ENCODE measurements around the gene CSMD2.

CSMD2 gene

GRCh38 chr1:33996281-33996680 lies 168.7 kb downstream of the CSMD2 start:
- DNase-seq (ENCODE audit: low read depth): no peak
- no peak overlapping the region for H3K4me3 ChIP-seq (ENCODE audit: low read depth, low read length)
- no peak for TF ChIP-seq CTCF (IDR thresholded peaks at IDR 0.05; ENCODE audit: control insufficient read depth, extremely low read depth, insufficient read depth)

GRCh38 chr1:33993301-33993700 lies 171.7 kb downstream of the CSMD2 start:
- TF ChIP-seq CTCF (IDR thresholded peaks at IDR 0.05; ENCODE audit: control insufficient read depth, extremely low read depth, insufficient read depth): no peak
- H3K4me3 ChIP-seq (ENCODE audit: low read depth, low read length): no peak overlapping the region
- no peak for DNase-seq (ENCODE audit: low read depth)

DNA sequence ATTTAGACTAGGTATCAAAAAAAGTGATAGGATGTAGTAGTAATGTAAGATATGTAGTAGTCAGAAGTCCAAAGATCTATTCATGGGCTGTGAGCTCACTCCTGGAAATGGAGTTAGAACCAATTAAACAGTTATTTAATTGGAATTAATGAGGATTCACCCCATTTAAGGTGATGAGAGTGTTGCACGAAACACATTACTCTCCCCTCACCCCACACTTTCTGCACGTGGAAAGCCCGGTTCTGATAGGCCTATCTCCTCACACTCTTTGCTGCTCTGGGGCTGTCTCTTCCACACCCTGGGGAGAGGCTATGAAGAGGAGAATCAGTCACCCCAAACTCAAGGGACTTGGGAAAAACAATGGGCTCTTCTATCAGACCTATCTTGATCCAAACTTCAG lies 174.7 kb downstream of the CSMD2 start:
- DNase-seq (ENCODE audit: low read depth): no peak
- no peak overlapping the region for H3K4me3 ChIP-seq (ENCODE audit: low read depth, low read length)
- TF ChIP-seq CTCF (IDR thresholded peaks at IDR 0.05; ENCODE audit: control insufficient read depth, extremely low read depth, insufficient read depth): no peak

GRCh38 chr1:33988161-33988560 lies 176.9 kb downstream of the CSMD2 start:
- TF ChIP-seq CTCF (IDR thresholded peaks at IDR 0.05; ENCODE audit: control insufficient read depth, extremely low read depth, insufficient read depth): no peak
- no peak for DNase-seq (ENCODE audit: low read depth)
- no peak overlapping the region for H3K4me3 ChIP-seq (ENCODE audit: low read depth, low read length)

GRCh38 chr1:33986390-33987095 lies 178.5 kb downstream of the CSMD2 start:
- no peak overlapping the region for H3K4me3 ChIP-seq (ENCODE audit: low read depth, low read length)
- DNase-seq (ENCODE audit: low read depth): peak; percentile 31
- no peak for TF ChIP-seq CTCF (IDR thresholded peaks at IDR 0.05; ENCODE audit: control insufficient read depth, extremely low read depth, insufficient read depth)

DNA sequence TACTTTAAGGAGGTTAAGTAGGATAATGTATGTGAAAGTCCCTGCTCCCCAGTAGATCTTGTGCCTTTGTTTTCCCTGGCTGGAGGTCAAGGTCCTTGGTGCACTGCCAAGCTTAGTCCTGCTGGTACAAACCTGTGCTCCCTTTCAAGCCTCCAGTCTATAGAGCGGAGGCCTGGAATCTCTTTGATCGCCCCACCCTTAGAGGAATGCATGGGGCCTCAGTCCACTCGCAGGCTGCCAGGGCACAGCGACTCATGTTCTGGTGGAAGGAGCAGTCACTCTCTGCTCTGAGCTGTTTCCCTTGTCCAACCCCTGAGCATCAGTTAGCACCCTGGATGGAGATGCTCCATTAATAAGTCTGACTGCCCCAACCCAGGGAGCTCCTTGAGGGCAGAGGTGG lies 179.4 kb downstream of the CSMD2 start:
- DNase-seq (ENCODE audit: low read depth): no peak
- no peak for TF ChIP-seq CTCF (IDR thresholded peaks at IDR 0.05; ENCODE audit: control insufficient read depth, extremely low read depth, insufficient read depth)
- H3K4me3 ChIP-seq (ENCODE audit: low read depth, low read length): no peak overlapping the region

Measured in LNCaP clone FGC (cell line).